ENCODE measurements around the gene INHBB. TPM values are rescaled to one million over a fixed set of nuclear protein-coding genes. Genes with fewer than 3 reads are reported as not detected.
A peak's percentile ranks its signal among the peaks of the same experiment; 100 is the strongest.

The INHBB gene
- 21.4 and 25.3 TPM in 2 replicates for polyA plus RNA-seq (2011; rRNA removed)
- polyA plus RNA-seq (2012; cell fraction: cytosol; rRNA removed) = 14.3 and 17.6 TPM in 2 replicates
- polyA plus RNA-seq (2012; cell fraction: nucleus; rRNA removed) = 13.8 and 22.1 TPM in 2 replicates
- 7.2 to 9.3 TPM (median 9.2 TPM) in 3 replicates for polyA plus RNA-seq (2017; fragmentation: RNase III; extraction: RNeasy Plus Mini Kit Qiagen cat#74134 plus additional on column Dnase treatment)
- 27.5 and 33.4 TPM in 2 replicates for polyA minus RNA-seq (2011; rRNA and poly(A)+ RNA removed)

DNA sequence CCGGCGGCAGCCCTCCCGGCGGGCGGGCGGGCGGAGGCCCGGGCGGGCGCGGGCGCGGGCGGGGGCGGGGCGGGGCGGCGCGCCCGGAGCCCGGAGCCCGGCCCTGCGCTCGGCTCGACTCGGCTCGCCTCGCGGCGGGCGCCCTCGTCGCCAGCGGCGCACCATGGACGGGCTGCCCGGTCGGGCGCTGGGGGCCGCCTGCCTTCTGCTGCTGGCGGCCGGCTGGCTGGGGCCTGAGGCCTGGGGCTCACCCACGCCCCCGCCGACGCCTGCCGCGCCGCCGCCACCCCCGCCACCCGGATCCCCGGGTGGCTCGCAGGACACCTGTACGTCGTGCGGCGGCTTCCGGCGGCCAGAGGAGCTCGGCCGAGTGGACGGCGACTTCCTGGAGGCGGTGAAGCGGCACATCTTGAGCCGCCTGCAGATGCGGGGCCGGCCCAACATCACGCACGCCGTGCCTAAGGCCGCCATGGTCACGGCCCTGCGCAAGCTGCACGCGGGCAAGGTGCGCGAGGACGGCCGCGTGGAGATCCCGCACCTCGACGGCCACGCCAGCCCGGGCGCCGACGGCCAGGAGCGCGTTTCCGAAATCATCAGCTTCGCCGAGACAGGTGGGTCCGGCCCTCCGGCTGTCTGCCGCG is at the start of gene INHBB:
TSS of gene INHBB (plus strand) at position 111 of the 641 bp plus-strand sequence. CDS start at position 164, 53 bp downstream.
- H3K4me1 ChIP-seq = peaks cover 31% of the 10 kb centered on the region
- H3K9me3 ChIP-seq = no peaks in the 10 kb centered on the region
- no peak for TF ChIP-seq TFCP2L1 (CRISPR knock-in tag; IDR thresholded peaks at IDR 0.05)
- no peak for TF ChIP-seq FOSL2 (IDR thresholded peaks at IDR 0.05)
- no peak for TF ChIP-seq FOSL2 (CRISPR knock-in tag; IDR thresholded peaks at IDR 0.05)
- TF ChIP-seq CHD2 (IDR thresholded peaks at IDR 0.05; ENCODE audit: low read length, partially characterized antibody) = no peak
- no peak for TF ChIP-seq RFX5 (IDR thresholded peaks at IDR 0.05)
- TF ChIP-seq, protein P1, sequence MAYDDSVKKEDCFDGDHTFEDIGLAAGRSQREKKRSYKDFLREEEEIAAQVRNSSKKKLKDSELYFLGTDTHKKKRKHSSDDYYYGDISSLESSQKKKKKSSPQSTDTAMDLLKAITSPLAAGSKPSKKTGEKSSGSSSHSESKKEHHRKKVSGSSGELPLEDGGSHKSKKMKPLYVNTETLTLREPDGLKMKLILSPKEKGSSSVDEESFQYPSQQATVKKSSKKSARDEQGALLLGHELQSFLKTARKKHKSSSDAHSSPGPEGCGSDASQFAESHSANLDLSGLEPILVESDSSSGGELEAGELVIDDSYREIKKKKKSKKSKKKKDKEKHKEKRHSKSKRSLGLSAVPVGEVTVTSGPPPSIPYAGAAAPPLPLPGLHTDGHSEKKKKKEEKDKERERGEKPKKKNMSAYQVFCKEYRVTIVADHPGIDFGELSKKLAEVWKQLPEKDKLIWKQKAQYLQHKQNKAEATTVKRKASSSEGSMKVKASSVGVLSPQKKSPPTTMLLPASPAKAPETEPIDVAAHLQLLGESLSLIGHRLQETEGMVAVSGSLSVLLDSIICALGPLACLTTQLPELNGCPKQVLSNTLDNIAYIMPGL (CRISPR knock-in tag; IDR thresholded peaks at IDR 0.05; ENCODE audit: borderline replicate concordance) = no peak
- no peak for TF ChIP-seq HOXA7 (CRISPR knock-in tag; IDR thresholded peaks at IDR 0.05)
- TF ChIP-seq, protein P2, sequence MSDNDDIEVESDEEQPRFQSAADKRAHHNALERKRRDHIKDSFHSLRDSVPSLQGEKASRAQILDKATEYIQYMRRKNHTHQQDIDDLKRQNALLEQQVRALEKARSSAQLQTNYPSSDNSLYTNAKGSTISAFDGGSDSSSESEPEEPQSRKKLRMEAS (IDR thresholded peaks at IDR 0.05) = peak; percentile 51; the same call in 1 of the 2 replicates
- TF ChIP-seq, protein P3, sequence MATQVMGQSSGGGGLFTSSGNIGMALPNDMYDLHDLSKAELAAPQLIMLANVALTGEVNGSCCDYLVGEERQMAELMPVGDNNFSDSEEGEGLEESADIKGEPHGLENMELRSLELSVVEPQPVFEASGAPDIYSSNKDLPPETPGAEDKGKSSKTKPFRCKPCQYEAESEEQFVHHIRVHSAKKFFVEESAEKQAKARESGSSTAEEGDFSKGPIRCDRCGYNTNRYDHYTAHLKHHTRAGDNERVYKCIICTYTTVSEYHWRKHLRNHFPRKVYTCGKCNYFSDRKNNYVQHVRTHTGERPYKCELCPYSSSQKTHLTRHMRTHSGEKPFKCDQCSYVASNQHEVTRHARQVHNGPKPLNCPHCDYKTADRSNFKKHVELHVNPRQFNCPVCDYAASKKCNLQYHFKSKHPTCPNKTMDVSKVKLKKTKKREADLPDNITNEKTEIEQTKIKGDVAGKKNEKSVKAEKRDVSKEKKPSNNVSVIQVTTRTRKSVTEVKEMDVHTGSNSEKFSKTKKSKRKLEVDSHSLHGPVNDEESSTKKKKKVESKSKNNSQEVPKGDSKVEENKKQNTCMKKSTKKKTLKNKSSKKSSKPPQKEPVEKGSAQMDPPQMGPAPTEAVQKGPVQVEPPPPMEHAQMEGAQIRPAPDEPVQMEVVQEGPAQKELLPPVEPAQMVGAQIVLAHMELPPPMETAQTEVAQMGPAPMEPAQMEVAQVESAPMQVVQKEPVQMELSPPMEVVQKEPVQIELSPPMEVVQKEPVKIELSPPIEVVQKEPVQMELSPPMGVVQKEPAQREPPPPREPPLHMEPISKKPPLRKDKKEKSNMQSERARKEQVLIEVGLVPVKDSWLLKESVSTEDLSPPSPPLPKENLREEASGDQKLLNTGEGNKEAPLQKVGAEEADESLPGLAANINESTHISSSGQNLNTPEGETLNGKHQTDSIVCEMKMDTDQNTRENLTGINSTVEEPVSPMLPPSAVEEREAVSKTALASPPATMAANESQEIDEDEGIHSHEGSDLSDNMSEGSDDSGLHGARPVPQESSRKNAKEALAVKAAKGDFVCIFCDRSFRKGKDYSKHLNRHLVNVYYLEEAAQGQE (IDR thresholded peaks at IDR 0.05) = no peak
- no peak for TF ChIP-seq ESRRA (IDR thresholded peaks at IDR 0.05; ENCODE audit: borderline replicate concordance, low read length)
- TF ChIP-seq HOXB5 (CRISPR knock-in tag; IDR thresholded peaks at IDR 0.05) = no peak
- no peak for TF ChIP-seq FOSB (CRISPR knock-in tag; IDR thresholded peaks at IDR 0.05)
- TF ChIP-seq, protein P4, sequence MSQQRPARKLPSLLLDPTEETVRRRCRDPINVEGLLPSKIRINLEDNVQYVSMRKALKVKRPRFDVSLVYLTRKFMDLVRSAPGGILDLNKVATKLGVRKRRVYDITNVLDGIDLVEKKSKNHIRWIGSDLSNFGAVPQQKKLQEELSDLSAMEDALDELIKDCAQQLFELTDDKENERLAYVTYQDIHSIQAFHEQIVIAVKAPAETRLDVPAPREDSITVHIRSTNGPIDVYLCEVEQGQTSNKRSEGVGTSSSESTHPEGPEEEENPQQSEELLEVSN (IDR thresholded peaks at IDR 0.05; ENCODE audit: borderline replicate concordance, low read depth) = peak; percentile 74; the same call in 1 of the 2 replicates
- no peak for TF ChIP-seq ZFP36 (IDR thresholded peaks at IDR 0.05; ENCODE audit: borderline replicate concordance, partially characterized antibody)
- TF ChIP-seq, protein P5, sequence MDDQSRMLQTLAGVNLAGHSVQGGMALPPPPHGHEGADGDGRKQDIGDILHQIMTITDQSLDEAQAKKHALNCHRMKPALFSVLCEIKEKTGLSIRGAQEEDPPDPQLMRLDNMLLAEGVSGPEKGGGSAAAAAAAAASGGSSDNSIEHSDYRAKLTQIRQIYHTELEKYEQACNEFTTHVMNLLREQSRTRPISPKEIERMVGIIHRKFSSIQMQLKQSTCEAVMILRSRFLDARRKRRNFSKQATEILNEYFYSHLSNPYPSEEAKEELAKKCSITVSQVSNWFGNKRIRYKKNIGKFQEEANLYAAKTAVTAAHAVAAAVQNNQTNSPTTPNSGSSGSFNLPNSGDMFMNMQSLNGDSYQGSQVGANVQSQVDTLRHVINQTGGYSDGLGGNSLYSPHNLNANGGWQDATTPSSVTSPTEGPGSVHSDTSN (IDR thresholded peaks at IDR 0.05) = no peak
- TF ChIP-seq, protein P6, sequence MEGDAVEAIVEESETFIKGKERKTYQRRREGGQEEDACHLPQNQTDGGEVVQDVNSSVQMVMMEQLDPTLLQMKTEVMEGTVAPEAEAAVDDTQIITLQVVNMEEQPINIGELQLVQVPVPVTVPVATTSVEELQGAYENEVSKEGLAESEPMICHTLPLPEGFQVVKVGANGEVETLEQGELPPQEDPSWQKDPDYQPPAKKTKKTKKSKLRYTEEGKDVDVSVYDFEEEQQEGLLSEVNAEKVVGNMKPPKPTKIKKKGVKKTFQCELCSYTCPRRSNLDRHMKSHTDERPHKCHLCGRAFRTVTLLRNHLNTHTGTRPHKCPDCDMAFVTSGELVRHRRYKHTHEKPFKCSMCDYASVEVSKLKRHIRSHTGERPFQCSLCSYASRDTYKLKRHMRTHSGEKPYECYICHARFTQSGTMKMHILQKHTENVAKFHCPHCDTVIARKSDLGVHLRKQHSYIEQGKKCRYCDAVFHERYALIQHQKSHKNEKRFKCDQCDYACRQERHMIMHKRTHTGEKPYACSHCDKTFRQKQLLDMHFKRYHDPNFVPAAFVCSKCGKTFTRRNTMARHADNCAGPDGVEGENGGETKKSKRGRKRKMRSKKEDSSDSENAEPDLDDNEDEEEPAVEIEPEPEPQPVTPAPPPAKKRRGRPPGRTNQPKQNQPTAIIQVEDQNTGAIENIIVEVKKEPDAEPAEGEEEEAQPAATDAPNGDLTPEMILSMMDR (IDR thresholded peaks at IDR 0.05) = no peak
- TF ChIP-seq MAZ (IDR thresholded peaks at IDR 0.05; ENCODE audit: borderline replicate concordance, low read depth, low read length) = no peak
- TF ChIP-seq POLR2A (IDR thresholded peaks at IDR 0.05; ENCODE audit: low read length) = no peak
- TF ChIP-seq CBX8 (IDR thresholded peaks at IDR 0.05) = no peak
- H3K4me2 ChIP-seq = peak within 1 kb of the TSS; percentile 94
- WGBS (ENCODE audit: missing lambda C conversion rate) = no CpG with 5 or more reads among the region's 99 CpGs
- ChIA-PET CTCF (interaction anchor here (0.8 to 6.3 kb wide), 6 partner anchors 10 to 336 kb away, joined by 3 to 101 read pairs (median 4); no protein-coding TSS in a partner anchor), POLR2A (no interaction called here)
- peak within 1 kb of the TSS; percentile 83 to 93 for H3K27ac ChIP-seq
- H3K4me3 ChIP-seq = peak within 1 kb of the TSS; percentile 85
- peak in 1 of 2 experiments; percentile 17; a peak in 1 of 6 replicates for ATAC-seq
- peak in 1 of 2 experiments; percentile 24 for DNase-seq (ENCODE audit: low read depth in 1 of 2, low spot score in 1 of 2)
- no peak for FAIRE-seq
